ENCODE results near the gene MRTFA. TPM values are rescaled to one million over a fixed set of nuclear protein-coding genes. Genes with fewer than 3 reads are reported as not detected.
"Not testable (repeated sequence)": the region's sequence is repeated elsewhere in the genome, so short reads cannot be mapped to it uniquely, and the experiment has no call there.

Gene MRTFA
- total RNA-seq, 1 donor from 2014 or later, result 105 TPM

- Mint-ChIP-seq H3K4me1 (peaks cover 33% of the 10 kb centered on the region), H3K27ac (peak overlapping the region; percentile 82)
These were observed 43.7 kb upstream of the MRTFA start for GRCh38 chr22:40679964-40680818.

GRCh38 chr22:40679249-40679963 is 42.9 kb upstream of the MRTFA start, which contains the start of gene MCHR1:
Gene MCHR1, plus strand, starts transcription at chr22:40679484. Its CDS starts 169 bp downstream, at chr22:40679653.
- DNase-seq (ENCODE audit: low spot score in 2 of 2, unreplicated experiment in 2 of 2), result peak in 1 of 2 experiments; percentile 49
- peak within 1 kb of the TSS; percentile 82 for H3K27ac Mint-ChIP-seq
- H3K4me3 Mint-ChIP-seq, result peak within 1 kb of the TSS; percentile 73
- H3K9me3 Mint-ChIP-seq, result no peaks in the 10 kb centered on the region
- no peaks in the 10 kb centered on the region for H3K36me3 Mint-ChIP-seq
- H3K27me3 Mint-ChIP-seq (ENCODE audit: low read depth), result no peaks in the 10 kb centered on the region
- H3K4me1 Mint-ChIP-seq, result peaks cover 33% of the 10 kb centered on the region
- TF ChIP-seq CTCF (IDR thresholded peaks at IDR 0.05; ENCODE audit: unreplicated experiment), result no peak

More at GRCh38 chr22:40679964-40680818, 43.7 kb upstream of the MRTFA start:
- no peaks in the 10 kb centered on the region for H3K9me3 Mint-ChIP-seq
- no peak for DNase-seq (ENCODE audit: low spot score in 2 of 2, unreplicated experiment in 2 of 2)
- H3K36me3 Mint-ChIP-seq, result no peaks in the 10 kb centered on the region
- no peak for TF ChIP-seq CTCF (IDR thresholded peaks at IDR 0.05; ENCODE audit: unreplicated experiment)
- H3K4me3 Mint-ChIP-seq, result peak overlapping the region; percentile 73
- H3K27me3 Mint-ChIP-seq (ENCODE audit: low read depth), result no peaks in the 10 kb centered on the region

GRCh38 chr22:40678493-40679248 is 42.2 kb upstream of the MRTFA start:
- peak overlapping the region; percentile 73 for H3K4me3 Mint-ChIP-seq
- no peaks in the 10 kb centered on the region for H3K27me3 Mint-ChIP-seq (ENCODE audit: low read depth)
- no peak for DNase-seq (ENCODE audit: low spot score in 2 of 2, unreplicated experiment in 2 of 2)
- H3K36me3 Mint-ChIP-seq, result no peaks in the 10 kb centered on the region
- no peak overlapping the region for H3K27ac Mint-ChIP-seq
- H3K4me1 Mint-ChIP-seq, result peaks cover 33% of the 10 kb centered on the region
- no peak for TF ChIP-seq CTCF (IDR thresholded peaks at IDR 0.05; ENCODE audit: unreplicated experiment)
- no peaks in the 10 kb centered on the region for H3K9me3 Mint-ChIP-seq

- DNase-seq (ENCODE audit: low spot score in 2 of 2, unreplicated experiment in 2 of 2), result no peak
- no peaks in the 10 kb centered on the region for H3K36me3 Mint-ChIP-seq
- peaks cover 4% of the 10 kb centered on the region for H3K9me3 Mint-ChIP-seq
- no peak overlapping the region for H3K27ac Mint-ChIP-seq
- H3K4me1 Mint-ChIP-seq, result peaks cover 22% of the 10 kb centered on the region
- no peak overlapping the region for H3K4me3 Mint-ChIP-seq
- TF ChIP-seq CTCF (IDR thresholded peaks at IDR 0.05; ENCODE audit: unreplicated experiment), result no peak
- H3K27me3 Mint-ChIP-seq (ENCODE audit: low read depth), result no peaks in the 10 kb centered on the region
These were observed 40.1 kb upstream of the MRTFA start for GRCh38 chr22:40676644-40677043.

- H3K4me1 Mint-ChIP-seq, result peaks cover 21% of the 10 kb centered on the region
- not testable (repeated sequence) for H3K36me3 Mint-ChIP-seq; H3K4me3 Mint-ChIP-seq; DNase-seq (ENCODE audit: low spot score in 2 of 2, unreplicated experiment in 2 of 2); H3K9me3 Mint-ChIP-seq; H3K27me3 Mint-ChIP-seq (ENCODE audit: low read depth); H3K27ac Mint-ChIP-seq
These were observed 39.6 kb upstream of the MRTFA start for GRCh38 chr22:40676166-40676565.

All from mesothelial cell of epicardium (in vitro differentiated cells).